K562 (cell line): ENCODE results near the gene MYO1A. TPM values are rescaled to one million over a fixed set of nuclear protein-coding genes. Genes with fewer than 3 reads are reported as not detected.

ENCODE experiments used
- CEBPG ChIP-seq, 3 experiments: fragments of 200-800 bp in 1 of 3; sonication (Bioruptor generic) in 1 of 3; sonication (generic) in 1 of 3; formaldehyde crosslinking in 1 of 3; IDR thresholded peaks in 2 of 3; conservative IDR thresholded peaks in 1 of 3; 2 replicates each; pipeline versions ENCODE4 v1.6.1 to v1.8.0; 2016 to 2022; ENCODE audit warnings: missing compliant biosample characterization in 2 of 3, missing genetic modification characterization in 2 of 3, mild to moderate bottlenecking in 1 of 3, missing genetic modification reagents in 1 of 3
- CREB5 ChIP-seq: fragments of 250-450 bp; sonication (Bioruptor Pico); IDR thresholded peaks from 2 replicates; pipeline ENCODE4 v1.5.0; 2020; ENCODE audit warnings: mild to moderate bottlenecking
- FOS ChIP-seq: IDR thresholded peaks from 3 replicates; pipeline ENCODE4 v1.6.1; 2011; ENCODE audit not compliant: insufficient read length; ENCODE audit errors: extremely low read depth
- GTF2B ChIP-seq: IDR thresholded peaks from 2 replicates; pipeline ENCODE4 v1.6.1; 2011; ENCODE audit not compliant: insufficient read length; ENCODE audit errors: extremely low read depth
- JUN ChIP-seq, 2 experiments: sonication (generic) in 1 of 2; formaldehyde crosslinking in 1 of 2; IDR thresholded peaks; 2 replicates each; pipeline versions ENCODE4 v1.6.1 to v1.8.0; 2012 to 2022; ENCODE audit warnings: borderline replicate concordance in 2 of 2, mild to moderate bottlenecking in 2 of 2, improper control_type of control experiment in 1 of 2, low read depth in 1 of 2, low read length in 1 of 2, missing genetic modification reagents in 1 of 2
- NFE2 ChIP-seq: IDR thresholded peaks from 2 replicates; pipeline ENCODE4 v1.6.1; 2014; ENCODE audit warnings: antibody characterized with exemption, low read depth
- PRDM10 ChIP-seq: fragments of 450-650 bp; IDR thresholded peaks from 2 replicates; pipeline ENCODE4 v1.6.1; 2018; ENCODE audit not compliant: partially characterized antibody
- TAF15 ChIP-seq: fragments of 200-400 bp; formaldehyde crosslinking; IDR thresholded peaks from 2 replicates; pipeline ENCODE4 v1.6.1; 2017; ENCODE audit warnings: mild to moderate bottlenecking, low read depth, low read length, moderate library complexity
- TAF9B ChIP-seq: fragments of 450-650 bp; IDR thresholded peaks from 2 replicates; pipeline ENCODE4 v1.6.1; 2018; ENCODE audit warnings: mild to moderate bottlenecking; ENCODE audit not compliant: partially characterized antibody
- ZNF384 ChIP-seq: IDR thresholded peaks from 2 replicates; pipeline ENCODE4 v1.6.1; 2012; ENCODE audit warnings: low read depth, low read length, improper control_type of control experiment
- ZNF395 ChIP-seq: fragments of 200-800 bp; sonication (Bioruptor generic); IDR thresholded peaks from 2 replicates; pipeline ENCODE4 v1.6.1; 2017; ENCODE audit warnings: missing genetic modification characterization, missing compliant biosample characterization
- ZNF41 ChIP-seq: fragments of 250-450 bp; sonication (Bioruptor Pico); conservative IDR thresholded peaks from 2 replicates; pipeline ENCODE4 v1.4.0; 2020; ENCODE audit warnings: mild to moderate bottlenecking
- ZNF740 ChIP-seq, 3 experiments: fragments of 200-800 bp in 1 of 3; sonication (Bioruptor generic) in 1 of 3; sonication (generic) in 1 of 3; formaldehyde crosslinking in 1 of 3; IDR thresholded peaks; 2 replicates each; pipeline versions ENCODE4 v1.6.1 to v1.8.0; 2016 to 2022; ENCODE audit warnings: mild to moderate bottlenecking in 2 of 3, missing compliant biosample characterization in 2 of 3, missing genetic modification characterization in 2 of 3, missing genetic modification reagents in 1 of 3
- polyA plus RNA-seq, 8 experiments: library from polyadenylated mRNA; depleted of rRNA in 4 of 8; stranded (reverse) in 5 of 8; unstranded in 3 of 8; fragments of >200 nt; fragmentation: Nextera tagmentation in 2 of 8; fragmentation: Illumina TruSeq in 1 of 8; extraction: Ambion mirVana in 2 of 8; extraction: Trizol in 1 of 8; gene quantifications; 2 replicates each; pipeline versions ENCODE4 v1.2.1 to v1.2.3, GENCODE V29; 2011 to 2014; ENCODE audit warnings: inconsistent platforms in 1 of 8, missing spikeins in 1 of 8
- total RNA-seq, 7 experiments: library from RNA; depleted of rRNA in 6 of 7; stranded (reverse); fragments of >200 nt in 6 of 7; fragmentation: Illumina TruSeq in 2 of 7; extraction: Trizol in 2 of 7; gene quantifications; 2 replicates each; pipeline versions ENCODE4 v1.2.1 to v1.2.3, GENCODE V29; 2011 to 2021; ENCODE audit warnings: low replicate concordance in 1 of 7

The MYO1A gene
- total and polyA plus RNA-seq, 9 of the 15 experiments (the other 6 are each of a cell fraction or from before 2014, with no cell fraction given), result 0.03 to 0.29 (median 0.14) TPM; not detected in 2

GRCh38 chr12:56991319-56992246 lies 58.3 kb downstream of the MYO1A start (continued):
- TF ChIP-seq PRDM10 (peak; percentile 67), CEBPG (CRISPR knock-in tag; IDR thresholded peaks at IDR 0.05) (no peak), CEBPG (tag; conservative IDR thresholded peaks at IDR 0.05 in 1 of 2, IDR thresholded peaks at IDR 0.05 in 1 of 2) (no peak), NFE2 (no peak), FOS (no peak), TAF9B (no peak), CREB5 (CRISPR knock-in tag) (0 out of 2 replicates have a peak, but pooled peaks have one; percentile 17), ZNF740 (CRISPR knock-in tag; IDR thresholded peaks at IDR 0.05) (no peak), ZNF740 (tag; IDR thresholded peaks at IDR 0.05) (no peak), ZNF384 (no peak), ZNF41 (CRISPR knock-in tag) (no peak), ZNF395 (no peak), JUN (IDR thresholded peaks at IDR 0.05; ENCODE audit: borderline replicate concordance, low read depth, low read length) (no peak), JUN (CRISPR knock-in tag; IDR thresholded peaks at IDR 0.05; ENCODE audit: borderline replicate concordance) (no peak), GTF2B (no peak), TAF15 (no peak)
